ENCODE measurements around the gene STARD9.
"Not testable (repeated sequence)": the region's sequence is repeated elsewhere in the genome, so short reads cannot be mapped to it uniquely, and the experiment has no call there.

STARD9 gene

DNA sequence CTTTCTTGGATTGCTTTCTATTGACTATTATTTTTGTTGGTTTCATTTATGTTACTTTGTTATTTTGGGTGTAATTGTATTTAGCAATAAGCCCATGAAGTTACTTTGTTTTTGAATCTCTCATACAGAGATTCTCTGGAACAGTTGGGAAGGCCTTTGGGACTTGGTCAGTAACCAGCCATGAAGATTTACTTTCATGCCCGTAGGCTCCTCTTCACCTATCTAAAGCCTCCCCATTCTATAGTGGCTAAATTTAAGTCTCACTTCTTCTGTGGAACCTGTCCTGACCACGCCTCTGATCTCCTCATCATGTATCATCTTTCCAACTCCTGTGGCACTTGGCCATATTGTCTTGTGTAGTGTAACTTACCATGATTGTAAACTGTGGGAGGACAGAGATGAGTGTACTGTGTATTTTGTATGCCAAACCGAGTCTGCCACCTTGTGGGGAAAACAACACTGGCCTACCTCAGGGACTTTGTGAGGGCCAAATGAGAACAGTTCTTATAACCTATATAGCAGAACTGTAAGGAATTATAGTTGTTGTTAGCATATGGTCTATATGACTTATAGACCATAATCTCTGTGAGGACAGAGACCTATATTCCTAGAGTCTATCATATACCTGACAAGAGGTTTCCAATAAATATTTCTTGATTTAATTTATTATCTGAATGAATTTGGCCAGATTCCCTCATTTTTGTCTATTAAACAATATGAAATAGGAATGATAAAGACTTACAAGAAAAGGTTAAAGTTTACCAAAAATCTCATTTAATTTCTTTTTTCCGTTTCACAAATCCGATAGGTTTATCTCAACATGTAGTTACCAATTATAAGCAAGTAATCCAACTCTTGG is 75.0 kb downstream of the STARD9 start:
- Histone ChIP-seq H3K9ac (ENCODE audit: low read depth, low read length) (no peak overlapping the region), H3K36me3 (ENCODE audit: insufficient read depth, low read length) (no peaks in the 10 kb centered on the region), H3K4me1 (ENCODE audit: control insufficient read depth, insufficient read depth, low read length) (peaks cover 3% of the 10 kb centered on the region), H3K27me3 (ENCODE audit: control insufficient read depth, insufficient read depth, low read length) (no peaks in the 10 kb centered on the region), H3K4me3 (ENCODE audit: low read length) (no peak overlapping the region), H3K9me3 (replicated peaks; ENCODE audit: low read length) (no peaks in the 10 kb centered on the region), H3K4me2 (ENCODE audit: low read length) (no peak overlapping the region)

DNA sequence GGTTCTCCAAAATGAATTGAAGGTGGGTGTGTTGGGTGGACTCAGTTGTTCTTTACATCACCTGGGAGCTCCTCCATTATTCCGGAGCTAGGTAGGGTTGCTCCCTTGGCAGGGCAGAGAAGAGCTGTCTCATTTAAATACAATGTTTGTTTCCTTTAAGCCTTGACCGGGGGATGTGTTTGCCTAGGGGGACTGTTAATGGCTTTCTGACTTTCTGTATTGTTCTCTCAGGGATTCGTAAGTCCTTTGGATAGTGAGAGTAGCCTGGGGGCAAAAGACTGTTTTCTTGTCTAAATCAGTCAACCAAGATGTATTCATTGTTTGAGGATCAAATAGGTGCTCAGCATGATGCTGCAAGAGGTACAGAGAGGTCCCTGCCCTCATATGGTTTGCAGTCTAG is 90.4 kb downstream of the STARD9 start:
- Histone ChIP-seq H3K4me2 (ENCODE audit: low read length) (no peak overlapping the region), H3K4me3 (ENCODE audit: low read length) (no peak overlapping the region), H3K9ac (ENCODE audit: low read depth, low read length) (no peak overlapping the region), H3K36me3 (ENCODE audit: insufficient read depth, low read length) (no peaks in the 10 kb centered on the region), H3K27me3 (ENCODE audit: control insufficient read depth, insufficient read depth, low read length) (no peaks in the 10 kb centered on the region), H3K4me1 (ENCODE audit: control insufficient read depth, insufficient read depth, low read length) (no peaks in the 10 kb centered on the region), H3K9me3 (replicated peaks; ENCODE audit: low read length) (no peaks in the 10 kb centered on the region)

- no peak overlapping the region for H3K4me3 ChIP-seq (ENCODE audit: low read length)
- H3K9ac ChIP-seq (ENCODE audit: low read depth, low read length), result no peak overlapping the region
- no peaks in the 10 kb centered on the region for H3K4me1 ChIP-seq (ENCODE audit: control insufficient read depth, insufficient read depth, low read length)
- H3K27me3 ChIP-seq (ENCODE audit: control insufficient read depth, insufficient read depth, low read length), result no peaks in the 10 kb centered on the region
- no peak overlapping the region for H3K4me2 ChIP-seq (ENCODE audit: low read length)
- no peaks in the 10 kb centered on the region for H3K36me3 ChIP-seq (ENCODE audit: insufficient read depth, low read length)
- H3K9me3 ChIP-seq (replicated peaks; ENCODE audit: low read length), result no peaks in the 10 kb centered on the region
Observed at GRCh38 chr15:42667855-42668254, 92.4 kb downstream of the STARD9 start.

GRCh38 chr15:42670451-42670850 is 95.0 kb downstream of the STARD9 start:
- Histone ChIP-seq H3K9ac (ENCODE audit: low read depth, low read length) (no peak overlapping the region), H3K4me2 (ENCODE audit: low read length) (no peak overlapping the region), H3K4me3 (ENCODE audit: low read length) (no peak overlapping the region), H3K4me1 (ENCODE audit: control insufficient read depth, insufficient read depth, low read length) (no peaks in the 10 kb centered on the region), H3K27me3 (ENCODE audit: control insufficient read depth, insufficient read depth, low read length) (no peaks in the 10 kb centered on the region), H3K36me3 (ENCODE audit: insufficient read depth, low read length) (peaks cover 7% of the 10 kb centered on the region), H3K9me3 (replicated peaks; ENCODE audit: low read length) (no peaks in the 10 kb centered on the region)

DNA sequence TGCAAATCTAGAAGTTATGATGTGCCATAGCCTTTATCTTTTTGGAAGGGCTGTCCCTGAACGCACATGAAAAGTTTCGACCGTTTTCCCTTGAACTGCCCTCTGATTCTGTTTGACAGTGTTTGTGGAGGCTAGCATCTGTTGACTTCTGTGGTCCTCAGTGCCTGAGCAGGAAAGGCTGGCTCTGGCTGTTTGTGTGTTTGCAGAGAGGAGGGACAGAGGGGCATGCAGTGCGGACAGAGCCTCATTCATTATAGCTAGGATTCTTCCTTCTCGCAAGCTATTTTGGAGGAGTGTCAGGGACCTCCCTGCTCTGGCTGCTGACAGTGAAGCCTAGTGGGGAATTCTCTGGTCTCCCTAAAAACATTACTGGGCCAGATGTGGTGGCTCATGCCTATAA is 97.0 kb downstream of the STARD9 start:
- H3K4me2 ChIP-seq (ENCODE audit: low read length), result no peak overlapping the region

GRCh38 chr15:42674472-42674871 is 99.1 kb downstream of the STARD9 start:
- H3K36me3 ChIP-seq (ENCODE audit: insufficient read depth, low read length), result peaks cover 11% of the 10 kb centered on the region
- H3K4me3 ChIP-seq (ENCODE audit: low read length), result no peak overlapping the region
- H3K9me3 ChIP-seq (replicated peaks; ENCODE audit: low read length), result no peaks in the 10 kb centered on the region
- no peaks in the 10 kb centered on the region for H3K27me3 ChIP-seq (ENCODE audit: control insufficient read depth, insufficient read depth, low read length)
- H3K4me2 ChIP-seq (ENCODE audit: low read length), result no peak overlapping the region
- H3K9ac ChIP-seq (ENCODE audit: low read depth, low read length), result no peak overlapping the region
- H3K4me1 ChIP-seq (ENCODE audit: control insufficient read depth, insufficient read depth, low read length), result no peaks in the 10 kb centered on the region

More for the DNA sequence above, 97.0 kb downstream of the STARD9 start:
- Histone ChIP-seq H3K9ac (ENCODE audit: low read depth, low read length) (no peak overlapping the region), H3K4me1 (ENCODE audit: control insufficient read depth, insufficient read depth, low read length) (no peaks in the 10 kb centered on the region), H3K4me3 (ENCODE audit: low read length) (no peak overlapping the region), H3K9me3 (replicated peaks; ENCODE audit: low read length) (no peaks in the 10 kb centered on the region), H3K36me3 (ENCODE audit: insufficient read depth, low read length) (peaks cover 7% of the 10 kb centered on the region), H3K27me3 (ENCODE audit: control insufficient read depth, insufficient read depth, low read length) (no peaks in the 10 kb centered on the region)

GRCh38 chr15:42675021-42675420 is 99.6 kb downstream of the STARD9 start:
- Histone ChIP-seq H3K4me1 (ENCODE audit: control insufficient read depth, insufficient read depth, low read length) (no peaks in the 10 kb centered on the region), H3K4me2 (ENCODE audit: low read length) (no peak overlapping the region)

GRCh38 chr15:42679285-42680141 is 104.1 kb downstream of the STARD9 start:
- Histone ChIP-seq H3K36me3 (ENCODE audit: insufficient read depth, low read length) (peaks cover 17% of the 10 kb centered on the region), H3K27me3 (ENCODE audit: control insufficient read depth, insufficient read depth, low read length) (no peaks in the 10 kb centered on the region), H3K4me2 (ENCODE audit: low read length) (no peak overlapping the region), H3K9ac (ENCODE audit: low read depth, low read length) (no peak overlapping the region), H3K4me3 (ENCODE audit: low read length) (no peak overlapping the region), H3K9me3 (replicated peaks; ENCODE audit: low read length) (no peaks in the 10 kb centered on the region), H3K4me1 (ENCODE audit: control insufficient read depth, insufficient read depth, low read length) (no peaks in the 10 kb centered on the region)

More at GRCh38 chr15:42675021-42675420, 99.6 kb downstream of the STARD9 start:
- H3K4me3 ChIP-seq (ENCODE audit: low read length), result no peak overlapping the region
- peaks cover 11% of the 10 kb centered on the region for H3K36me3 ChIP-seq (ENCODE audit: insufficient read depth, low read length)
- no peaks in the 10 kb centered on the region for H3K9me3 ChIP-seq (replicated peaks; ENCODE audit: low read length)
- H3K27me3 ChIP-seq (ENCODE audit: control insufficient read depth, insufficient read depth, low read length), result no peaks in the 10 kb centered on the region
- H3K9ac ChIP-seq (ENCODE audit: low read depth, low read length), result no peak overlapping the region

DNA sequence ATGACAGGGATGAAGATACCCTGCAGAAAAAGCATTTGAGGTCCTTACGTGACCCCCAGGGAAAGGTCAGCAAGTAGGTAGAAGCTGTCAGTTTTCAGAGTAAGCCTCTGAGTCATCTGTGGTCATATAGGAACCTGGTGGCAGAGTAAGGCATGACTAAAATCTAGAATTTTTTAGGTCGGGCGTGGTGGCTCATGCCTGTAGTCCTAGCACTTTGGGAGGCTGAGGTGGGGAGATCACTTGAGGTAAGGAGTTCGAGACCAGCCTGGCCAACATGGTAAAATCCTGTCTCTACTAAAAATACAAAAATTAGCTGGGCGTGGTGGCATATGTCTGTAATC is 104.7 kb downstream of the STARD9 start:
- not testable (repeated sequence) for H3K4me1 ChIP-seq (ENCODE audit: control insufficient read depth, insufficient read depth, low read length); H3K4me2 ChIP-seq (ENCODE audit: low read length)
- peaks cover 15% of the 10 kb centered on the region for H3K36me3 ChIP-seq (ENCODE audit: insufficient read depth, low read length)

DNA sequence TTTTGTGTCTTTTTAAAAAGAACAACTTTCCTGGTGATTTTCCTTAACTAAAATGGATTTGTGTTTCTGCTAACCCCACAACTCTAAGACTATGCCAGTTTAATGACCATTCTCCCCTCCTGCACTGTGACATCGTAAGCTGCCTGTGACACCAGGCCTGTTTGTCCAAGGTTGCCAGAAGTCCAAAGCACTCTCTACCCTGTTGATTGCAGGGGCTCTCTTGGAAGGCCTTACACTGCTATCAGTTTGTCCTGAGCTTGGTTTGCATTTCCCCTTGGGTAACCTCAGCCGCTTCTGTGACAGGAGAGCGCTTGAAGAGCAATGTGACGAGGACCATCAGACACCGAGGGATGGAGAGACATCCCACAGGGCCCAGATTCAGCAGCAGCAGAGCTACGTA is 105.7 kb downstream of the STARD9 start:
- no peaks in the 10 kb centered on the region for H3K4me1 ChIP-seq (ENCODE audit: control insufficient read depth, insufficient read depth, low read length)
- no peaks in the 10 kb centered on the region for H3K9me3 ChIP-seq (replicated peaks; ENCODE audit: low read length)
- no peak overlapping the region for H3K9ac ChIP-seq (ENCODE audit: low read depth, low read length)
- no peaks in the 10 kb centered on the region for H3K27me3 ChIP-seq (ENCODE audit: control insufficient read depth, insufficient read depth, low read length)
- H3K4me3 ChIP-seq (ENCODE audit: low read length), result no peak overlapping the region
- H3K36me3 ChIP-seq (ENCODE audit: insufficient read depth, low read length), result peaks cover 15% of the 10 kb centered on the region
- H3K4me2 ChIP-seq (ENCODE audit: low read length), result no peak overlapping the region

More for the DNA sequence above, 104.7 kb downstream of the STARD9 start:
- not testable (repeated sequence) for H3K4me3 ChIP-seq (ENCODE audit: low read length); H3K9me3 ChIP-seq (replicated peaks; ENCODE audit: low read length); H3K27me3 ChIP-seq (ENCODE audit: control insufficient read depth, insufficient read depth, low read length); H3K9ac ChIP-seq (ENCODE audit: low read depth, low read length)

DNA sequence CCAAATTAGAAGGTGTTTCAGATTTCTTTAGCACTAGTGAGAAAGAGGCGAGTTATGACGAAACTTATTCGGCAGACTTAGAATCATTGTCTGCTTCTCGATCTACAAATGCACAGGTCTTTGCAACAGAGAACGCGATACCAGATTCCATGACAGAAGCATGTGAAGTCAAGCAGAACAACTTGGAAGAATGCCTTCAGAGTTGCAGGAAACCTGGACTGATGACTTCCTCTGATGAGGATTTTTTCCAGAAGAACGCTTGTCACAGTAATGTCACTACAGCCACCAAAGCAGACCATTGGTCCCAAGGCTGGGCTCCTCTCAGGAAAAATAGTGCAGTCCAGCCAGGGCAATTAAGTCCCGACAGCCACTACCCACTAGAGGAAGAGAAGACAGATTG is 110.9 kb downstream of the STARD9 start:
- Histone ChIP-seq H3K4me2 (ENCODE audit: low read length) (no peak overlapping the region), H3K4me1 (ENCODE audit: control insufficient read depth, insufficient read depth, low read length) (no peaks in the 10 kb centered on the region), H3K9ac (ENCODE audit: low read depth, low read length) (no peak overlapping the region), H3K36me3 (ENCODE audit: insufficient read depth, low read length) (peaks cover 11% of the 10 kb centered on the region), H3K27me3 (ENCODE audit: control insufficient read depth, insufficient read depth, low read length) (no peaks in the 10 kb centered on the region), H3K4me3 (ENCODE audit: low read length) (no peak overlapping the region), H3K9me3 (replicated peaks; ENCODE audit: low read length) (no peaks in the 10 kb centered on the region)

Data from skeletal muscle satellite cell (primary cell).